Superior temporal gyrus (tissue), 1 donor: ENCODE results near the gene MAP4K3.

ENCODE experiments used
- DNase-seq: peaks from one replicate; pipeline ENCODE4 v3.0.0-alpha.2; 2016; ENCODE audit errors: extremely low spot score

MAP4K3 gene

DNA sequence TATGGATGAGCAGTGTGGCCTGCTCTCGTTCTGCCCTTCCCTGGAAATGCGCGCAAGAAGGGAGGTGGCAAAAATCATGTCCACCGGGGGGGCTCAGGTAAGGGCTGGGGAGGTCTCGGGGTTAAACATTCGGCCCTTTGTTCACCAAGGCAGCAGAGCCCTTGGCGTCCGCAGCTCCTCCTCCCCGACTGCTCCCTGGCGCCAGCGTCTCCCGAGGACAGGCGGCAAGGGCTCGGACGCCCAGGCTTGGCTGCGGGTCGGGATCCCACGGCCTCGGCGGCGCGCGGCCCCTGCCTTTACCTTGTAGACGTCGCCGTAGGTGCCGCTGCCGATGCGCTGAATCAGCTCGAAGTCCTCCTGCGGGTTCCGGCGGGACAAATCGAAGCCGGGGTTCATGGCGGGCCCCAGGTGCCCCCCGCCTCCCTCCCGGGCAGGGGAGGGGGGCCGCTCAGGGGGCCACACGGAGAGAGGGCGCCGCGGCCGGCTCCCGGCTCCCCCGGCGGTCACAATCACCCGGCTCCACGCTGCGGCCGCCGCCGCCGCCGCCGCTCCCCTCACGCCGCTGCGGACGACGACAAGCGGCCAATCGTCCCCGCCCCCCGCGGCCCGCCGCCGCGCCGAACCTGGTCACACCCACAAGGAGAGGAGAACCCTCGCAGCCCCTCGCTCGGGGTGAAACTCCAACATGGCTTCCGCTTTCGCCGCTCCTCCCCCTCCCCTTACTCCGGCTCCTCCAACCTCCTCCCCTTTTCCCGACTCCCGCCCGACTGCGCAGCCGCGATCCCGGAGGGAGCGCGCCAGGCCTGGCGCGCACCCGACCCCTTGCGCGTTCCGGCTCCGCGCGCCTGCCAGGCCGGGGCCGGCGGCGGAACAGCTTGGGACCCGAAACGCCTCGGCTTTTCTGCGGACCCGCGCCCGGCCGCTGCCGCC, at the start of gene MAP4K3:
MAP4K3 (minus strand) TSS at position 694 of the 930 bp plus-strand sequence; CDS start at position 396, 298 bp downstream.
- DNase-seq = peak; percentile 91

GRCh38 chr2:39486071-39486470, 49.0 kb upstream of the MAP4K3 start:
- DNase-seq = no peak

- no peak for DNase-seq
These were observed 47.8 kb upstream of the MAP4K3 start for GRCh38 chr2:39484620-39485495.

DNA sequence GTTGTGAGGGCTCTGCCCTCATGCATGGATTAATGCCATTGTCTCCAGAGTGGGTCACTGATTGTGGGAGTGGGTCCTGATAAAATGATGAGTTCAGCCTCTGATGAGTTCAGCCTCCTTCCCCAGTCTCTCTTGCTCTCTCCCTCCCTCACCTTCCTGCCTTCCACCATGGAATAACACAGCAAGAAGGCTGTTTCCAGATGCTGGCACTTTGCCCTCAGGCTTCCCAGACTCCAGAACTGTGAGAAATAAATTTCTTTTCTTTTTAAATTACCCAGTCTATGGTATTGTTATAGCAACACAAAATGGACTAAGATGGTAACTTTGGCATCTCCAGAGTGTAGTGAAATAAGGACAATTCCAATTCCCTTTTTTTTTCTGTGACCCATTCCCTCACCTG, 47.1 kb upstream of the MAP4K3 start:
- no peak for DNase-seq

DNA sequence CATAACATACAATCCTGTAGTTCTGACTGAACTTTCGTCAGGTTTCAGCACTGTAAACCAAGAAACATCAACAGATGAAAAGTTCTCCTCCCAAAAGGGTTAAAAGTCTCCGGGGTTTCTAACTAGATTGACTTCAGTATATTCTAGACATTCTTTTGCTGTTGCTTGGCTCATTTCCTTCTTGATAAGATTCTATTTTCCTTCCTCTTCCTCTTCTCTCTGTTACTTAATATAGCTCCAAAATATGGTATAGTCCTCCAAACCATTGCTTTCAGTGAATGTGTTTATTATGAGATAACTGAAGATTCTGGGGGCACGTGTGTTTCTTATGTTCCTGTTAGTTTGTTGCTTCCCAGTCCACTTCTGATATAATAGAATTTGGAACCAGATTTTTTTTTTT, 46.4 kb upstream of the MAP4K3 start:
- no peak for DNase-seq

GRCh38 chr2:39481611-39482010, 44.5 kb upstream of the MAP4K3 start:
- no peak for DNase-seq

GRCh38 chr2:39479696-39480095, 42.6 kb upstream of the MAP4K3 start:
- no peak for DNase-seq

DNA sequence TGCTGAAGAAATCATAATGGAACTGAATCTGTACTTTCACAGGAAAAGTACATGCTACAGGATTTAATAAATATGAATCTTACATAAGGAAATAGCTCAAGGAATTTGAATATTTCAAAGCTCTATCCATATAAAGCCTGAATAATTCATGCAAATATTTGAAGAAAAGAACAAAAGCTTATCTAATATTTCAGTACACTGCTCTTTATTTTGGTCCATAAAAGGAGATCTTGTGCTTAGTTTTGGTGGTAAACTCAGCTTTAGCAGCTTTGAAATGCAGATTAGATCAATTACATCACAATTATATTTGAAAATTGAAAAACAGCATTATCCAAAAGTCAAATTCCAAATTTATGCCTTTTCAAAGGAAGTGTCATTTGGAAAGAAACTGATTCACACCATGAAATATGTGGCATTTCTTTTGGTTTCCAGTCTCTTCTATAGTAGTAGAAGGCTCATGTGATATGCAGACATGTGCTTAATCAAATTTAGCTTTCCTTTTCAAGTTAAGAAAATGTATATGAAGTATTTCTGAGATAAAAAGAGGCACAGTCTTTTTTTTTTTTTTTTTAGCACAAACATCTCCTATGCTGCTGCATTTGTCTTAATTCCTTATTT, 42.1 kb upstream of the MAP4K3 start:
- no peak for DNase-seq

DNA sequence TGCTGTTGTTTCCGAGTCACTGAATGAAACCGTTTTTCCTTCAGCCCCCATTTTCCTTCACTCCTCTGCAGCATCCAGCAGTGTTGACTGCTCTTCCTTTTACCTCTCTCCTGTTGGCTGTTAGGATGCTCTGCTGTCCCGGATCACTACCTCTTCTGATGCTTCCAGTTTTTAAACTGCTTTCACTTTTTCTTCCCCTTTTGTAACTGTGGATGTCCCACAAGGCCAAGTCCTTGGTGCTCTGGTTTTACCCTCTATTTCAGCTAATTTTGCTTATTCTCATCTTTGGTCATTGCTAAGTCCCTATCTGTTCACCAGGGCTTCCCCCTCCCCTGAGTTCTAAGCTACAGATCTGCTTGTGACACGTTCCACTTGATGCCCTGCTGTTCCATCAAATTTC, 39.4 kb upstream of the MAP4K3 start:
- no peak for DNase-seq

DNA sequence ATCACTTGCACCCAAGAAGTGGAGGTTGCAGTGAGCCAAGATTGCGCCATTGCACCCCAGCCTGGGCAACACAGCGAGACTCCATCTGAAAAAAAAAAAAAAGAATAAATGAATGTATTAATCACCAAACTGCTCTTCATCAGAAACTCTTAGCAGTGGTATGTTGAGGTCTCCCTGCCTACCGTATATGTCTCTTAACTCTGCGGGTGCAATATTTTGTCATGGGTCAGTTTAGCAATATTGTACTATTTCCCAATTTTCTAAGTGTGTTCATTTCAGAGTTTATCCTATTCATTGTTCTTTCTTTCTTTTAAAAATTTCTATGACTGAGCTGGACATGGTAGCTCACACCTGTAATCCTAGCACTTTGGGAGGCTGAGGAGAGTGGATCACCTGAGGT, 37.9 kb upstream of the MAP4K3 start:
- DNase-seq = no peak

- no peak for DNase-seq
These were observed 33.5 kb upstream of the MAP4K3 start for GRCh38 chr2:39470580-39470979.

GRCh38 chr2:39469807-39470206, 32.7 kb upstream of the MAP4K3 start:
- DNase-seq = peak; percentile 37

- peak; percentile 39 for DNase-seq
These were observed 31.7 kb upstream of the MAP4K3 start for GRCh38 chr2:39468579-39469451.

DNA sequence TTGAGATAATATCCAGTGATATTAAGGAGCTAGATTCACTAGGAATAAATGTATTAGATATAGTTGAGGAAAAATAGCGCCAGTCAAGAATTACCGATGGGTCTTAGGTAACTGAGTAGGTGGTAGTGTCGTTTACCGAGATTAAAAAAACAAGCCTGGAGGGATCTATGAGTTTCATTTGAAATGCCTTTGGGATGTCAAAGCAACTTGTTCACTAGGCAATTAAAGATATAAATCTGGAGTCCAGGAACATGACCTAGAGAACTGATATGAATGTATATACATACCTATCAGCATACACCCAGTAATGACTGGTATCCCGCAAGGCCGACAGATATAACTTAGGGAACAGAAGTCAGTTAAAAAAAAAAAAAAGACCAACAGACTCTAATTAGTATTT, 29.2 kb upstream of the MAP4K3 start:
- DNase-seq = no peak

GRCh38 chr2:39464864-39465263, 27.8 kb upstream of the MAP4K3 start:
- no peak for DNase-seq

DNA sequence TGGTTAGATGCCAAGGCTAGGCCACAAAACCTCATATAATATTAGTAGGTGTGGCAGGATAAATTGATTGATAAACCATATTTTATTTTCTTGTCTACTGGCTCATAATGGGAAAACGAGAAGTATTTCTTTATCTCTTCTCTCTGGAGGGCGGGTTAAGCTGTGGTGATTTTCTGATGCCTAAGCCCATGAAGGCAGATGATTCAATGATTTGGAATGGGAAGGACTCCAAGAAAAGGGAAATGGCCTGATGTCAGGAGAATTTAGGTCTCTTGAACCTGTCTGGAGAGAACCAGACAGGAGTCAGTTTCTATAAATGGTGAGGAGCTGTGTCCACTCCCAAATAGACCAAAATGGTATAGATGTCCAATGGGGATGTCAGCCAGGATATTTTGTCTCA, 18.7 kb upstream of the MAP4K3 start:
- no peak for DNase-seq

DNA sequence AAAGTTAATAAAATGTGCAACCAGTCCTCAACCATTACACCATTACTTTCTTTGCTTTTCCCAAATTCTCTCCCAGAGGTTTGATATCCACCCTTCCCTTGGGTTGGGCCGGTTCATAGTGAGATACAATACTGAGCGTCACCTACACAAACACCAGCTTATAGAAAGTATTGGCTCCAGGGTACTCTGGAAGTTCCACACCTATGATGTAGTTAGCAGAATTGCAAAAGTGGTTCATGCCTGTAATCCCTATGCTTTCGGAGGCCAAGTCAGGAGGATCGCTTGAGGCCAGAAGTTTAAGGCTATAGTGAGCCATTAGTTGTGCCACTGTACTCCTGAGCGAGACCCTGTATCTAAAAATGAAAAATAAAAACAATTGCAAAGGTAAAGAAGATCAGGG, 15.3 kb upstream of the MAP4K3 start:
- no peak for DNase-seq

DNA sequence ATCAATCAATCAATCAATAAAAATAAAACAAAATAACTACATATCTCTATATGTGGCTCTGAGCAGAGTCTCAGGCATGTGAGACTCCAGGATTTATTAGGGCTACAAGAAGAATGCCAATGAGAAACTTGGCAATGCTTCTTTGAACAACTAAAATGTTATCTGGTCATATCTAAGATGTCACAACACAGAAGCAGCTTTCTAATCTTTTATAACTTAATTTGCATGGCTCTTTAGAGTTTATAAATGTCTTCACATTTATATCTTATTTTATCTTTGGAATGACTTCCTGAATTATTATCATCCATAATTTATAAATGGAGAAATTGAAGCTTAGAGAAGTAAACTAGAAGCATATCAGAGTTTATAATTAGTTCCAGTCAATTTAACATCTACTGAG, 14.9 kb upstream of the MAP4K3 start:
- no peak for DNase-seq

DNA sequence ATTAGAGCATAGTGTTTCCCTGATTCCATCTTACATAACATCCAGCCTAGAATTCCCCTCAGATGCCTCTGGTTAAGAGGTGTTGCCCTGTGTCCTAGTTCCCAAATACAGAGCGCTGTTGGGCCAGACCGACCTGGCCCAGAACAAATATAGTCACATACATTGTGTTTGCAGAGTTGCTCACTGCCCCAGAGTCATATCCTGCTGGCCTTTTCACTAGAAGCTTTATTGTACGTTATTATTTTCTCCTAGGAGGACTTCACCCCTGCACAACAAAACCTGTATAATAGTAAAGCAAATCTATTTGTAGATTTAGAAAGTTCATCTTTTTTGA, 11.1 kb upstream of the MAP4K3 start:
- no peak for DNase-seq

DNA sequence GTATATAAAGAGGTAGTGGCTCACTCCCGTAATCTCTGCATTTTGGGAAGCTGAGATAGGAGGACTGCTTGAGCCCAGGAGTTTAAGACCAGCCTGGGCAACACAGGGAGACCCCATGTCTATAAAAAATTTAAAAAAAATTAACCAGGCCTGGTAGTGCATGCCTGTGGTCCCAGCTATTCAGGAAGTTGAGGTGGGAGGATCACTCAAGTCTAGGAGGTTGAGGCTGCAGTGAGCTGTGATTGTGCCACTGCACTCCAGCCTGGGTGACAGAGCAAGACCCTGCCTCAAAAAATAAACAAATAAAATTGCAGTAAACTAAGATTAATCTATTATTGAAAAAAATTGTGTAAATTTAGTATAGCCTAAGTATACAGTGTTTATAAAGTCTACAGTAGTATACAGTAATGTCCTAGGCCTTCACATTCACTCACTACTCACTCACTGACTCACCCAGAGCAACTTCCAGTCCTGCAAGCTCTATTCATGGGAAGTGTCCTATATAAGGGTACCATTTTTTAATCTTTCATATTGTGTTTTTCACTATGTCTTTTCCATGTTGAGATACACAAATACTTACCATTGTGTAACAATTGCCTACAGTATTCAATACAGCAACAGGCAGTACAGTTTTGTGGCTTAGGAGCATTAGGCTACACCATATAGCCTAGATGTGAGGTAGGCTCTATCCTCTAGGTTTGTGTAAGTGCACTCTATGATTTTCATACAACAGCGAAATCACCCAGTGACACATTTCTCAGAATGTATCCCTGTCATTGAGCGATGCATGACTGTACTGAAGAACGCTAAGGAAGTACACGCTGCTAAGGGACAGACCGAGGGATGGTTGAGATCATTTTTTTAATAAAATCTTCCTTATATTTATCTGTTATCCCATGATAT, 10.4 kb upstream of the MAP4K3 start:
- DNase-seq = no peak
